GM21723 (cell line): ENCODE results near the gene RFX1.

Experiments
- ATAC-seq: cut with Tn5 transposase; IDR thresholded peaks from one replicate; pipeline ENCODE4 v1.9.1; 2021; ENCODE audit warnings: mild to moderate bottlenecking, moderate library complexity; ENCODE audit not compliant: unreplicated experiment

RFX1 gene

GRCh38 chr19:13962699-13963602 is 43.2 kb downstream of the RFX1 start:
- ATAC-seq, result no peak

- no peak for ATAC-seq
Observed at GRCh38 chr19:13961826-13962698, 44.1 kb downstream of the RFX1 start.

- no peak for ATAC-seq
Observed at GRCh38 chr19:13960863-13961784, 45.0 kb downstream of the RFX1 start.

GRCh38 chr19:13959962-13960862 is 45.9 kb downstream of the RFX1 start:
- ATAC-seq, result no peak

GRCh38 chr19:13959141-13959961 is 46.8 kb downstream of the RFX1 start:
- no peak for ATAC-seq

GRCh38 chr19:13958043-13958442 is 48.1 kb downstream of the RFX1 start:
- no peak for ATAC-seq

GRCh38 chr19:13957051-13957450 is 49.1 kb downstream of the RFX1 start:
- no peak for ATAC-seq

- ATAC-seq, result no peak
Observed at GRCh38 chr19:13956365-13956744, 49.8 kb downstream of the RFX1 start.

- no peak for ATAC-seq
Observed at GRCh38 chr19:13955662-13956364, 50.3 kb downstream of the RFX1 start.

GRCh38 chr19:13954185-13954584 is 51.9 kb downstream of the RFX1 start:
- ATAC-seq, result no peak

GRCh38 chr19:13952931-13953531 is 53.1 kb downstream of the RFX1 start:
- ATAC-seq, result no peak

GRCh38 chr19:13952154-13952930 is 53.8 kb downstream of the RFX1 start, which contains the start of gene DCAF15:
DCAF15 (plus strand) TSS chr19:13952509; CDS start chr19:13952513, 4 bp downstream.
- peak; percentile 95 for ATAC-seq

- peak; percentile 2 for ATAC-seq
Observed at GRCh38 chr19:13951799-13952153, 54.3 kb downstream of the RFX1 start.

GRCh38 chr19:13951043-13951442 is 55.1 kb downstream of the RFX1 start:
- no peak for ATAC-seq

GRCh38 chr19:13946414-13946813 is 59.7 kb downstream of the RFX1 start:
- ATAC-seq, result no peak

- ATAC-seq, result no peak
Observed at GRCh38 chr19:13942023-13942684, 64.0 kb downstream of the RFX1 start.
